Measurements from ENCODE around the gene ASIC1.

Gene ASIC1

DNA sequence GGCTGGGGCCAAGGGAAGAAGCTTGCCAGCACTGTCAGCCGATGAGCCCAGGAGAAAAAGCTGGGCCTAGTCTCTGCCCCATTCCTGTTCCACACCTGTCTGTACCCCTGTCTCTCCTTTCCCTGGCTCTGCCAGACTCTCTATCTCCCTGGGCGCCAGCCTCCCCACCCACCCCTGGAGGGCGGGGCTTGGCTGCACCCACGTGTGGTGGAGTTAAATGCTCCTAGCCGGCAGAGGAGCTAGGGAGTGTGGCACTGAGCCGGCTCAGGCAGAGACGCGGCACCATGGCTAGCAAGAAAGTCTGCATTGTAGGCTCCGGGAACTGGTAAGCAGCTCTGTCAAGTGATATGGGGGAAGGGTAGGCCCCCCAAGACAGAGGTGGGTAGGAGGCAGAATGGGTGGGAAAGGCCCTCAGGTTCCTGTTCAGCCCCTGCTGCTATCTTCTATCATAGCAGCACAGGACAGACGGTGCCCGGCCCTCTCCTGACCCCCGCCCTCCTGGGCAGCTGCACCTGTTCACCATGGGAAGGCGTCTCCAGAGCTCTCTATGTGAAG is 46.4 kb downstream of the ASIC1 start, which contains the start of gene GPD1:
GPD1 (plus strand) TSS at position 242 of the 555 bp plus-strand sequence; CDS start at position 285, 43 bp downstream.
- no peak within 1 kb of the TSS for H3K4me3 ChIP-seq (replicated peaks in 1 of 2; ENCODE audit: low read depth in 2 of 2, low read length in 2 of 2)
- DNase-seq (ENCODE audit: low read depth in 2 of 2) = peak; percentile 35 to 55
- TF ChIP-seq, protein P1, sequence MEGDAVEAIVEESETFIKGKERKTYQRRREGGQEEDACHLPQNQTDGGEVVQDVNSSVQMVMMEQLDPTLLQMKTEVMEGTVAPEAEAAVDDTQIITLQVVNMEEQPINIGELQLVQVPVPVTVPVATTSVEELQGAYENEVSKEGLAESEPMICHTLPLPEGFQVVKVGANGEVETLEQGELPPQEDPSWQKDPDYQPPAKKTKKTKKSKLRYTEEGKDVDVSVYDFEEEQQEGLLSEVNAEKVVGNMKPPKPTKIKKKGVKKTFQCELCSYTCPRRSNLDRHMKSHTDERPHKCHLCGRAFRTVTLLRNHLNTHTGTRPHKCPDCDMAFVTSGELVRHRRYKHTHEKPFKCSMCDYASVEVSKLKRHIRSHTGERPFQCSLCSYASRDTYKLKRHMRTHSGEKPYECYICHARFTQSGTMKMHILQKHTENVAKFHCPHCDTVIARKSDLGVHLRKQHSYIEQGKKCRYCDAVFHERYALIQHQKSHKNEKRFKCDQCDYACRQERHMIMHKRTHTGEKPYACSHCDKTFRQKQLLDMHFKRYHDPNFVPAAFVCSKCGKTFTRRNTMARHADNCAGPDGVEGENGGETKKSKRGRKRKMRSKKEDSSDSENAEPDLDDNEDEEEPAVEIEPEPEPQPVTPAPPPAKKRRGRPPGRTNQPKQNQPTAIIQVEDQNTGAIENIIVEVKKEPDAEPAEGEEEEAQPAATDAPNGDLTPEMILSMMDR (IDR thresholded peaks at IDR 0.05; ENCODE audit: low read depth, low read length) = no peak

DNA sequence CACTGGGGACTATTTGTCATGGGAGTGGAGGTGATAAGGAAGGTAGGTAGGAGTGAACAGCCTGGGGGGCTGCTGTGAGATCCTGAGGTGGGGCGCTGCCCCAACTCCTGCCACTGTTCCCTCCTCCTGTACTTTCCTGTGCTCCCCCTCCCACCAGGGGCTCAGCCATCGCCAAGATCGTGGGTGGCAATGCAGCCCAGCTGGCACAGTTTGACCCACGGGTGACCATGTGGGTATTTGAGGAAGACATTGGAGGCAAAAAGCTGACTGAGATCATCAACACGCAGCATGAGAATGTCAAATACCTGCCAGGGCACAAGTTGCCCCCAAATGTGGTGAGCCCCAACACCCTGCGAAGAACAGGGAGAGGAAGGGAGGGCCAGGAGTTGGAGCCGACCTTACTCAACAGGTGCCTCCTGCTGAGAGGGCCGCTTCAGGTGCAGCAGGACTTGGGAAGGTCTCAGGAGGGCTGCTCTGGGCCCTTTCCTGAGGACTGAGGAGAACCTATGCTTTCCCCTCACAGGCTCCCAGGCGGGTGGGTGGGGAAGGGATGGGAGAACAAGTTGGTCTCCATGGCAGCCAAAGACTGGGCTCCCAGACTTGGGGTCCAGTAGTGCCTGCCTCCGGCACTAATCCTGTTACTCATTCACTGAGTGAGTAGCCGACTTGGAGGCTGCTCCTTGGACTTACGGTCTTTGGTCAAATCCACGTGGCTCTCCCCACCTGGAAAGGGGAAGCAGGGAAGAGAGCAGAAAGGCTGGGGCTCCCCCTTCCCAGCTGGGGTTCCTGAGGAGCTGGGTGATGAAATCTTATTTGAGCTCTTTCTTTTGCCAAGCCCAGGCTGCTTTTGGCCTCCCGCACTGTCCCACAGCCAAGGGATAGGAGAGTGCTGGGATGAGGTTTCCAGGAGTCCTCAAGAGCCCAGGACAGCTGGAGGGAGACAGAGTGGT is 47.3 kb downstream of the ASIC1 start:
- TF ChIP-seq, protein P1 (IDR thresholded peaks at IDR 0.05; ENCODE audit: low read depth, low read length) = no peak
- peak in 1 of 2 donors; percentile 12 for DNase-seq (ENCODE audit: low read depth in 2 of 2)
- H3K4me3 ChIP-seq (replicated peaks in 1 of 2; ENCODE audit: low read depth in 2 of 2, low read length in 2 of 2) = no peak overlapping the region

DNA sequence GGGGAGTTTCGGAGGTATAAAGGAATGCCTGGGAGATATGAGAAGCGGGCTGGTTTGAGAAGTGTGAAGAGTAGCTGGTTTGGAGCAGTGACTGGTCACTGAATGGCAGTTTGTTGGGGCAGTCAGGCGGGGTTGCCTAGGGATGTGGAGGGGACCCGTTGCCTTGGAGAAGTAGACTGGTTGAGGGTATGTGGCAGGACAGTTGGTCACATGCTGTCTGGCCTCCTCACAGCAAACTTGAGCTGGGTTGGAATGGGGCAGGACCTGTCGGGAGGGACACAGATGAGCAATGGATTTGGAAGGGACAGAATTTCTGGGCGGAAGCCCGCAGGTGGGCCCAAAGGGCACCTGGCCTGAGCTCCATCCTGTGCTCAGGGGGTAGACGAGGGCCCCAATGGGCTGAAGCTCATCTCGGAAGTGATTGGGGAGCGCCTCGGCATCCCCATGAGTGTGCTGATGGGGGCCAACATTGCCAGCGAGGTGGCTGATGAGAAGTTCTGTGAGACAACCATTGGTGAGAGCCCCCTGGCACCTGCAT is 48.6 kb downstream of the ASIC1 start:
- no peak for DNase-seq (ENCODE audit: low read depth in 2 of 2)
- TF ChIP-seq, protein P1 (IDR thresholded peaks at IDR 0.05; ENCODE audit: low read depth, low read length) = no peak
- H3K4me3 ChIP-seq (replicated peaks in 1 of 2; ENCODE audit: low read depth in 2 of 2, low read length in 2 of 2) = no peak overlapping the region

DNA sequence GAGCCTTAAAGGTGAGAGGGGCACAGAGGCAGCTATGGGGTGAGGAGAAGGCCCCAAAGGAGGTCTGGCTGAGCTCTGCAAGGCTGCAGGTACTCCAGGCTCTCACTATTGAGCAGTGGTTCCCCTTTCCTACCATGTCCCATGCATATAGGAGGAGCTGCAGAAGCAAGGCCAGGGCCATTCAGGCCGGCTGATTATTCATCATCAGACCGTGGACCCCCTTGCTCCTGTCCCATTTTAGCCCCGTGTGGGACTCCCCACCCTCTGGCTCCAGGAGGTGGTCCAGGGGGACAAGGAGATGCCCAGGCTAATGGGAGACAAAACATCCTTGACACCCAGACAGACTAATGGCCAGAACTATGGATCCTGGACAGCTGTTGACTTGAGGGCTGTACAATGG is 49.5 kb downstream of the ASIC1 start:
- DNase-seq (ENCODE audit: low read depth in 2 of 2) = no peak
- TF ChIP-seq, protein P1 (IDR thresholded peaks at IDR 0.05; ENCODE audit: low read depth, low read length) = no peak
- H3K4me3 ChIP-seq (replicated peaks in 1 of 2; ENCODE audit: low read depth in 2 of 2, low read length in 2 of 2) = no peak overlapping the region

DNA sequence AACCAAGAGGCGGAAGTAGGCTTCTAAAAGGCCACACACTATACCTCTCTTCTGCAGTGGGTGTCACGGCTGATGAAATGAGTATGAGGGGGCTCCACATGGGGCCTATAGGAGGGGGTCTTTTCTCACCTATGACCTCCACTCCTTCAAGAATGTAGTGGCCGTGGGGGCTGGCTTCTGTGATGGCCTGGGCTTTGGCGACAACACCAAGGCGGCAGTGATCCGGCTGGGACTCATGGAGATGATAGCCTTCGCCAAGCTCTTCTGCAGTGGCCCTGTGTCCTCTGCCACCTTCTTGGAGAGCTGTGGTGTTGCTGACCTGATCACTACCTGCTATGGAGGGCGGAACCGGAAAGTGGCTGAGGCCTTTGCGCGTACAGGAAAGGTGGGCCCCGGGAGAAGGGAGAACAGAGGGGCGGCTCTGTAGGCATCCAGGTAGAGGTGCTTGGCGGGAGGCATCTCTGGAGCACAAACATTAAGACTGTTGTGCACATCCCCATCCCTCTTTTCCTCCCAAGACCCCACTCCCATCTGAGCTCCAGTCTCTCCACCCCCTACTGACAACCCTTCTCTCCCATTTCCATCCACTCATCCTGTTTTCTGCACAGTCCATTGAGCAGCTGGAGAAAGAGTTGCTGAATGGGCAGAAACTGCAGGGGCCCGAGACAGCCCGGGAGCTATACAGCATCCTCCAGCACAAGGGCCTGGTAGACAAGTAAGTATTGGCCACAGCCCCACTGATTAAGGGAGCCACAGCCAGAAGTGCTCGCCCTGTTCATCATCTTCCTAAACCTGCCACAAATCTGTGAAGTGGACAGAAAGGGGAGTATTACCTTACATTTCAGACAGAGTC is 50.2 kb downstream of the ASIC1 start:
- TF ChIP-seq, protein P1 (IDR thresholded peaks at IDR 0.05; ENCODE audit: low read depth, low read length) = no peak
- DNase-seq (ENCODE audit: low read depth in 2 of 2) = no peak
- H3K4me3 ChIP-seq (replicated peaks in 1 of 2; ENCODE audit: low read depth in 2 of 2, low read length in 2 of 2) = no peak overlapping the region

DNA sequence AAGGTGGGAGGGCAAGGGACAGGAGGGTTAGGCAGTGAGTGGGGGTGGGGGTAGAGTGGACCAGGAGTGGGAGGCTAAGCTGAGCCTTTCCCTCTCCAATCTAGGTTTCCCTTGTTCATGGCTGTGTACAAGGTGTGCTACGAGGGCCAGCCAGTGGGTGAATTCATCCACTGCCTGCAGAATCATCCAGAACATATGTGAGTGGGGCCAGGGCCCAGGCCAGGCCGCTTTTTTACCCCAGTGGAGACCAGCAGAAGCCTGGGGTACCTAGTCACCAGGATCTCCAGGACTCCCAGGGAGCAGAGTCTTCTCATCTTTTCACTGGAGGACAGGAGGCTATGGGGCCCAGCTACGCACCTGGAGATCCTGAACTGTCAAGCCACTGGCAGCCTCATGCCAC is 51.9 kb downstream of the ASIC1 start:
- TF ChIP-seq, protein P1 (IDR thresholded peaks at IDR 0.05; ENCODE audit: low read depth, low read length) = no peak
- H3K4me3 ChIP-seq (replicated peaks in 1 of 2; ENCODE audit: low read depth in 2 of 2, low read length in 2 of 2) = no peak overlapping the region
- no peak for DNase-seq (ENCODE audit: low read depth in 2 of 2)
